Anterior cingulate cortex (tissue), 58 donors: Measurements from ENCODE around the gene ZFC3H1.
A peak's percentile ranks its signal among the peaks of the same experiment; 100 is the strongest.

Experiments used
- DNase-seq, 58 donors: peaks; one replicate each; lab custom pipeline; 2025; lab: John Stamatoyannopoulos, UW

Gene ZFC3H1

DNA sequence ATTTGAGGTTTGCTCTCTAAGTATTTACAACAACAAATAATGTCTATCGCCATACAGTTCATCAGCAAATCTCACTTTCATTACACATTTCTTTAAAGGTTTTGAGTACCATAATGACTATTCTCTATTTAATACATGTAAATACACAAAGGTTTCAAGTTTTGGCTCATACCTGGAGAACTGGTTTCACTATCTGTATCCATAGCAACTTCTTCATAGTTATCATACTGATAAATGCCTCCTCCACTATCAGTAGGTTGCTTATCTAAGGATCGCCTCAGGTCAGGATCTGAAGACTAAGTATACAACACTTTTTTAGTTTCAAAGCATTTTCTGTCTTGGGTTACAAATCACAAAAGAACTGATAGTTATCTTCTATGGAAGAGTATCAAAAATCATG, 21.4 kb downstream of the ZFC3H1 start:
- DNase-seq: no peak

DNA sequence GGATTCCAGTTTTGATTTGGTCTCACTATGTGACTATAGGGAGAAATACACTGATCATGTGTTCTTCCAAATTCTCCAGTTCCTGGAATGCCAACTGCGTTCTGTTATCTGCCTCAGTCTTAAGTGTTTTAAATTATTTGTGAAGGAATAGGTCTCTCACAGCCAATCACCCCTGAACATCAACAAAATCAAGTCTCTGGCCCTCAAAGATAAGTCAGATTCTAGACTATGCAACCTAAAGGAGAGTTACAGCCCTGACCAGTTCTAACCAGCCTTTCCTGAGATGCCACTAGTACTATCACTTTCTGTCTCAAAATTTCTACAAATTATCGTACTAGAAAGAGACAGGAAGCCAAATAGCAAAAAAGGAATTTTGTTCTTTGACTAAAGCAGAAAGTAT, 22.3 kb downstream of the ZFC3H1 start:
- no peak for DNase-seq

DNA sequence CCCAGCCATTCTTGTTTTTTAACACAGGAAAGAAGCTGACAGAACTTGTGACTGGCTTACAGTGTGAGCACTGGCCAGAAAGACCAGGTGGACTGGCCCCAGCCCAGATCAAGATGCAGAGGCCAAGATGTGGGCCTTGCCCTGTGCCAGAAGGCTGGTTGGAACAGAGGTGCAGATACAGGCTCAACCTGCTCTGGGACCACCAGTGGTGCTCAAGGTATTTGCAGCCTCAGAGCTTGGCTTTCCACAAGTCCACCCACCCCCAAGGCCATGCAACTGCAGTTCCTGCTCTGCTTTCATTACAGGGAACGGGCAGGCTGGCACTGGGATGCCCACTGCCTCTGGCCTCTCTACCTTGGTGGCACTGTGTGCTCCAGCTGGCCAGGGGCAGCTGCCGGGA, 23.3 kb downstream of the ZFC3H1 start:
- no peak for DNase-seq

DNA sequence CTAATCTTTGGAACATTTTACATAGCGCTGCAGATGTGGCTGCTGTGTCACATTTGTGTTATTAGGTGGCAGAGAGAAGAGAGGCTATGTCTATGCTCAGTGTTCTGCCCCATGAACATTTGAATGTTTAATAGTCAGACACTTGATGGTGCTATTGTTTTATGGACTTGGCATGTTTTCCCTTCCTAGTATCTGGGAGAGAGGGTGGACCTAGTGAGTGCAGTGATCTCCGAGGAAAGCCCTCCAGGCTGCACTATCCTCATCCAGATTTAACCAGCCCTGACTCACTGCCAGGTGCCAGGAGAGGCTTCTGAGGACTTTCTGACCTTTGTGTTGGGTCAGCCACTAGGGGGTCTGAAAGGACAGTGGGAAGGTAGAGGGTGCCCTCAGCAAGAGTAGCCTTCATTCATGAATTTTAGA, 24.3 kb downstream of the ZFC3H1 start:
- DNase-seq: no peak

DNA sequence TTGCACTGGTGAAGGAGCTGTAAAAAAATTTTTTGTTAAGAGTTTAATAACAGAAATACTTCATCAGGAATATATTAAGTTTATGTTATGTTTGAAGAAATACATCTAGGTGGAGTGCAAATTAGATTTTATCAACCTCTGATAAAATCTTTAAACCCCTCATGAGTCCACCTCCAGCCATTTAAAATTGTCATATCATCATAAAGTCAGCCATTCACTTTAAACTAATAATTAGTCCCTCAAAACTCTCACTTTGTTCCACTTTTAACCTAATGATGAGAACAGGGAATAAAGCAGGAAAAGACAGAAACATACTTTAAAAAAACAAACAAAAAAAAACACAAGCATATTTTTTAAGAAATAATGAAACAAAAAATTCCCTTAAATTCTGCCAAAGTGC, 25.1 kb downstream of the ZFC3H1 start:
- DNase-seq: no peak

DNA sequence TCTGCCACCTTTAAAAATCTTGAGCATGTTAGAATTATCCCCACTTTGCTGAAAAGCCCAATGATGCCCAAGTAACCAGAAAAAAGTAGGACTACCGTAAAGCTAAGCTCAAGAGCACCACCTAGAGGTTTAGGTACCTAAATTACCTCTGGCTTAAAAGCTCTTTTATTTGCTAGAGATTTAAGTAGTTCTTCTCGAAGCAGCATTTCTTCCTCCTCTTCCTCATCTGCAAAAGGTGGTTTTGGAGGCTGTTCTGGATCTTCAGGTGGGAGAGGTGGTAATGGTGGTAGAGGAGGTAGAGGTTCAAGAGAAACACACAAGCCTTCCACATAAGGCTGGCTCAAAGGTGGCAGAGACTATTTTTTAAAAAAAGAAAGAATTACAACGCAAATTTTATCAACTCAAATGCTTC, 26.9 kb downstream of the ZFC3H1 start:
- DNase-seq: peak in 2 of 58 donors; percentile 21 to 27

DNA sequence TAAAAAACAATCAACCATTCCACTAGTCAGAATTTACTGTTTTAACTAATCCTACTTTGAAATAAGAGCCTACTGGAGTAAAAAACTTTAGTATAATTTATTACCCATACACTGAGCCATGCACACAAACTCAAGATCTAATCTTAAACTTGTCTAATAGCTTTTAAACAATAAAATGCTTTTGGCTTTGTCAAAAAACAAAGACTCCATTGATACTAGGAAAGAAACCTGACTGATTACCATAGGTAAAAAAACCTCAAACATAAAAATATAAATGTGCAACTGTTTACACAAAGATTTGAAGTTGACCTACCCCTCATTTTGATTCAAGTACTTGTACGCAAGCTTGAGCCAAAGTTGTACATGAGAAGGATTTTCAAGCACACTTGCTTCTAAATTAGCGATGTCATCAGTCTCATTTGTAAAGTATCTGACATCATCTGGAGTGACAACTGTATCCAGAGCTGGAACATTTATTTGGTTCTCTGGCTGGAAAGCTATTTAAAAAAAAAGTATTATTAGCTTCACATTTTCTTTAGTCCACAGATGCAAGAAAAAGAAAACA, 36.1 kb downstream of the ZFC3H1 start:
- DNase-seq: no peak

DNA sequence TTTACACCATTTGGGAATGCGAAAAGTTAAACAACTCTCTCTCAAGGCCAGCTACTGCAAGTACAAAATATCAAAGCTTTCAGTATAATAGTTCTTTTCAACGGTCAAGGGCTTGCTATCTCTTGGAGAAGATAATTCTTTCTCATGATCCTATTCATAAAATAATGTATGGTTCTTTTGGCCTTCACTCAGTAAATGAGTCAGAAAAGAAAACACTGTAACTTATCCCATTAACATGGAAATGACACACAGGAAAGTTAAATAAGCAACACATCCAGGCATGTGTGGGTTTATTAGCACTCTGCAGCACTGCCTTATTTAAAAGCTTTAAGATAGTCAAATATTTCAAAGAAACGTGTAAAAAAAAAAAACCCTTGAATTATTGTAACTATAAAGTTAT, 36.9 kb downstream of the ZFC3H1 start:
- DNase-seq: no peak

DNA sequence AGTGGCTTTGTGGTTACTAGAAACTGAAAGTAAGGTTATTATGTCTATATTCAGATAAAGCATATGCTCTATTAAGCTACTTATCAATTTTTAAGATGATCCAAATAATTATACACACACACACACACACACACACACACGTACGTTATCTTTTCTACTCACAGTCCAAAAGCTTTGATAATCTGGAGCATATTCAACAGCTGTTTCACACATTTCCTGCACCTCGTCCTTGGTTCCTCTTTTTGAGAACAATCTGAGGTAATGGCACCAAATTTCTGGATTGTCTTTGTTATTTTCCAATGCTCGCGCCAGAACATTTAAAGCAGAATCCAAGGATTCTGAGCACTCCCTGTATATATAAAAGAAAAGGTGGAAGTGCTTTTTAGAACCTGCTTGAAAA, 37.5 kb downstream of the ZFC3H1 start:
- DNase-seq: no peak

DNA sequence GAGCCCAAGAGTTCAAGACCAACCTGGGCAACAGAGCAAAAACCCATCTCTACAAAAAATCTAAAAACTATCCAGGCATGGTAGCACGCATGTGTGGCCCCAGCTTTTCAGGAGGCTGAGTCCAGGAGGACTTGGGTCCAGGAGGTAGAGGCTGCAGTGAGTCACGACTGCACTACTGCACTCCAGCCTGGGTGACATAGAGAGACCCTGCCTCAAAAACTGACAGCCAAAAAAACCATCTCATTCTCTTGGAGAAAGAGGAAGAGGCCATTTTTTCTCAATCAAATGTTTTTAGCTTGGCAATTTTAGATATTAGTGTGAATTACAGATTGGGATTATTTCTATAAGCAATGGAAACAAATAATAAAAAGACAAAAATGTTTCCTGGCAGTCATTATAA, 38.2 kb downstream of the ZFC3H1 start:
- no peak for DNase-seq

DNA sequence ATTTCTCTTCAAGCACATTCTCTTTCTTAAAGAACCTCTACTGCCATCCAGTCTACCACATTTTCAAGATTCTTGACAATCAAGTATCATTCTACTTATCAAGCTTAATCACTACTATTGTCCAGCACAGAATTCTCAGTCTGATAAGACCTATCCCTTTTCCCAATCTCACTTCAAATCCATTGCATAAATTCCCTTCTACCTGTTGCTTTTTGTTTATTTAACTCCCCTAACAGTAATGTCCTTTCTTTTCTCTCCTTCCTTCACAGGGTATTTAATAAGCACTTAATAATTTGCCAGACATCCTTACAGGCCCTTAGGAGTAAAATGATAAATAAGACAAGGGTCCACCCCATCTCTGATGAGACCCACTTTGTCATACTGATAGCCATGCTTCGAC, 41.7 kb downstream of the ZFC3H1 start:
- no peak for DNase-seq

DNA sequence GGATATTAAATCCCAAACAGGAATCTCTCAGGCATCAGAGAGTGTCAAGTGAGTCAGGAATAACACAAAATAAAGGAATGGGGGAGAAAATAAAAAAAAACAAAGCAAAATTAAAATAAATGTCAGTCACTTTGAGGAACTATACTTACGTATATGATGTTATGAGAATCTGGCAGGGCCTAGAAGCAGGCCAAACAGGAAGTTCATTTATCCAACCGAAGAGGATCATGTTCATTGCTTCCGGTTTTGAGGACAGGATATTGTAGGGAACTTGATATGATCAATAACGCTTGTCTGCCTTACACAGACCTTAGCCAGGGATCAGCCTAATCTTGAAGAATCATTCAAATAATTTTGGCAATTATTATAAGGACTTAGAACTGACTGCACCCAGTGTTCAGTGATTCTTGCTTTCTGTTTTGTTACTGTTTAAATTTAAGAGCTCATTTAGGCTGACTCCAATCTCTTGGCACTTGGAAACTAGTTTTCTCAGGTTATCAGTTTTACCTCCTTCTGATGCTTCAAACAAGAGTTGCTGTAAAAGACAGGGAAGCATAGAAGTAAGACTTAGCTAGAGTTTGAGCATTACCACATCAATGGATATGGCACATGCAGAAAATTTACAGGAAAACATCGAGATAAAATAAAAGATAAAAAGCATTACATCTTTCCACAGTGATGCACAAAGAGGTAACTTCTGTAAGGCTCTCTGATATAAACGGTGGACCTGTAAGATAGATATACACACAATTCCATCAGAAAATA, 53.4 kb downstream of the ZFC3H1 start:
- no peak for DNase-seq

DNA sequence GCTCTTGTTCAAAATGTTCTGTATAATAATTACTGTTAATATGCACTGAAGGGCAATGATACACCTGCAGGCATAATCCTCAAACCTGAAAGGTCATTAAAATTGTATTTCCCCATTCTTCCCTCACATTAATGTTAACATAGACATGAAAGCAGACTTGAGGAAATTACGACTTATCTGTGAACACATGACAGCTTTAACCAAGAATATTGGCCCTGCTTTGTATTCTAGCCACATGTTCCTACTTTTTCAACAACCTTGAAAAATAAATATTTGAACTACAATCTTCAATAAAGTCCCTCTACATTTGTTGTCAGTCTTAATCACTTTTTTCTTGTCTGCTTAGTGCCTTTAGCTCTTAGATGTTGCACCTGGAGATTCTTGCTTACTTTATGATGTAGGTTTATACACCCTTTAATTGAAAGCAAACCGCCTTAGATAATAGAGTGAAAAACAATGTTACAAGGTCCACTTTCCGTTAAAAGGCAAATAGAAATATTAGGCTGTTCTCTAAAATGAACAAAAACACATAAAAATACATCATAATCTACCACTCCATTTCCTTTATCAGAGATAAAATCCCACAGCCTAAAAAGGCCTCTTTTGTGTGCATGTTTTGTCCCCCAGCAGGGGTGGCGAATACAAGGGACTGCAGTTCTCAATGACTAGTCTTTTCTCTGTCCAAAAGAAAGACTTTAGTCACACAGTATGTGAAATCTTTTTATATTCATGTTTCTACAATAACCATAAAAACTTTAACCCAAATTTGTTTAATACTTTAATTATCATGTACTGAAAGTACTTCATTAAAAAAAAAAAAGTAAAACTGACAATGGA, 55.9 kb downstream of the ZFC3H1 start:
- DNase-seq: peak in 12 of 58 donors; percentile 0 to 21 (median 4)

DNA sequence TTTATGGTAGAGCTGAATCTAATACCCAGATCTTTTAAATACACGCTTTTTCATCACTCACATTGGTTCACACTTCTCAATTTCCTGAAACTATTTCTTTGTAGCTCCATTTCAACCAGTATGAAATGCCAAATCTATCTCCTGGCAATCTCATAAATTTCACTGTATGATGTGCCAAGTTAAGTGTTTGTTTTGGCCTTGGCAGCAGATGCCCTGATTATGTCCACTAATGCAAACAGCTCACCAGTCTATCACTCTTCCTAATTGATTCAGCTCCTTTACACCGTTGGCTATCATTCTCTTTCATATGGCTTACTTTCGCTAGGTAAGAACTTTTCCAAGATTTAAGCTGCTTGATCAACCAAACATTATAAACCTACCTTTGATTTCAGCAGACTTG, 58.6 kb downstream of the ZFC3H1 start:
- no peak for DNase-seq

DNA sequence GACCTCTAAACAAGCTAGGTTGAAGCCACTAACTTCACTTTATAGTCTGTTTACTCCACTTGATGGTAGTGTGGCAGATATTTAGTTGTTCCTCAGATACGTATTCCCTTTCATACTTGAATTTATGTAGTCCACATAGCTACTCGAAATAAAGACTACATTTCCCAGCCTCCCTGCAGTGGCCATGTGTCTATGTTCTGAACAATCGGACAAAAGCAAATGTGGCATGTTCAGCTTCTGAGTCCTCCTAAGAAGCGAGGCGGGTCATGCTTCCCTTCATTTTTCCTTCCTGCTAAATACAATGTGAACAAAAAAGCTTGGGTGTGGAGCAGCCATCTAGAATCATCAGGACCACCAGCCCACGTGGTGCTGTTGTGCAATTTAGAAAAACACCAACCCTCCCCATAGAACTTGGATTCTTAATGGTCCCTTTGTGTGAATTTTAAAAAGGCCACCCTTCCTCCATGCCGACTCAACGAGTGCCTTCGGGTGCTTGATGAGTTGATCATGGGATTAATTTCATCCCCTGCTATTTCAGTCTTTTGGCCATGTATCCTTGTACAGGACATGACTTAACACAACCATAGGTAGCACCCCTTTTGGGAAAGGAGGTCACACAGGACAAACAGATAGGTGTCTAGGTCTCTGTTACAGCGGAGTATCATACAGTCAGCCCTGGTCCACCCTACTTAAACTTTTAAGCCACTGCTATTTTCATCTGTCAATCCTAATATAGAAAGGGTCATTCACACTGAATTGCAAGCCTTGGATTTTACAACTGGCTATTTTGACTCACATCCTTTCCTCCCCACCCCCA, 60.7 kb downstream of the ZFC3H1 start:
- peak in 2 of 58 donors; percentile 2 to 3 for DNase-seq

DNA sequence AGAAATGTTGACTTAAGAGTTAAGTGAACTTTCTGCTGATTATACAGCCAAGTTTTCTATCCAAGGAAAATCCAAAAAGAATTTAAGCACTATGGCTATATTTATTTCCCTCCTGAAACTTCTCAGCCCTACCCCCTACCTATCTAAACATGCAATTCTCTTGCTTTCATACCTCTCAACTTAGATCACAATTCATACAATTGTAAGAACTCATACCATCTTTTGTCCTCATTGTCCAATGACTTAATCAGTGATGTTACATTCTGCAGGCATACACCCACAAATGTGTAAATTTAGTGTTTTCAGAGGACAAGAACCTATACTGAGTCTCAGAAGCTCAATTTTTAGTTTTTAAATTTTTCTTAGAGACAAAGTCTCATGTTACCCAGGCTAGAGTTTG, 62.1 kb downstream of the ZFC3H1 start:
- no peak for DNase-seq

DNA sequence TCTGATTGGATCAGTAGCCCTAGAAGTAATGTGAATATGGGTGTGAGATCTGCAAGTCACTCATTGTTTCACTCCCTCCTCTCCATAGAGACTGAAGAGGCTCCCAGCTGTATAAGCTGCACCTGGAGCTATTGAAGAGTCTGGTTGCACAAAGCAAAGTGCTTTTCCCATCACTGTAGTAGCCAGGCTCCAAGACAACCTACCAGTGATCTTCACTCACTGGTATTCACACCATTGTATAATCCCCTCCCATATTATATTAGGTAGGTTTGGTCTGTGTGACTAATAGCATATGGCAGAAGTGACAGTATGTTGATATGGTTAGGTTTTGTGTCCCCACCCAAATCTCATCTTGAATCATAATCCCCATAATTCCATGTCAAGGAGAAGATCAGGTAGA, 64.4 kb downstream of the ZFC3H1 start:
- DNase-seq: no peak

DNA sequence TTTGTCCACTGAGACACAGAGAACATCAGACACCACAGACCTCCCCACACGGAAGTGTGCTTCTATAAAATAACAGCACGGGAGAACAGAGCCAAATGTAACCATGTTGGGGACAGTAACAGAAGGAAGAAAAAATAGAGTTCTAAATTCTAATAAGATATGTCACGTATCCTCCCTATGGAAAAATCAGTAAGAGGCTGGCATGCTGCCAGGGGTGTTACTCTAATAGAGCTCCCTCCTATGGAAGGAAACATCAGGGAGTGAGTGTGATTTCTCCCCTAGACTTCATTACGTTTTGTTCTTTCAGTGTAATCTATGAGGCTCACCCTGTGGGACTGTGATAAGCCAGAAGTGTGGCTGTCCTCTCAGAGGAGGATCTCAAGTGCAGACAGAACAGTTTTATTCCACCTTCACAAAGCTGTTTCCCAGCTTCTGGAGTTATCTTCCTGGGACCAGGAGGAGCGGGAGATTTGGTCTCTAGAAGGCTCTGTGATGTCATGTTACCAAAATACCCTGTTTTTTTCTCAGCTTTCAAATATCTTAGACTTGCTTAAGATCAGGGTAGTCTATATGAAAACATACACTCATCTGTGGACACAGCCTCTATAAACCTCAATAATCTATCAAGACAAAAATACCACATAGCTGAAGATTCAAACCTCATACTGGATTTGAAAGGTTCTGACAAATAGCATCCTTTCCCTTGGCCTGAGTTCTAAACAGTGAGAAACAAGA, 69.3 kb downstream of the ZFC3H1 start:
- DNase-seq: peak in 1 of 58 donors; percentile 14

DNA sequence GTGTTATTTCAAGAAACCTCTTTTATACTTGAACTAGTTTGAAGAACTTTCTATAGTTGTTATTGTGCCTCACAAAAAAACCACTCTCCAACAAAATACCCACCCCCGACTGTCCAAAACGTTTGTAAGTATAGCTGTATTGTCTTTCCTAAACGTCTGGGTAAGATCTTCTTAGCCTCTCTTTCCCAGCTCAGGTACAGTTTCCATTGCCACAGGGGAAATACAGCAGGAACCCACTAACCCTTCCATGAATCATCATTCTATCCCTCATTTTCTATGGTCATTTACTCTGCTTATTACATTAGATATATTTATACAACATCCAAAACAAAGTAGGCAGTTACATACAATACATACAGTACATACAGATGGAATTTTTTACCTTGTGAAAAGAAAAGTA, 70.8 kb downstream of the ZFC3H1 start:
- DNase-seq: no peak

DNA sequence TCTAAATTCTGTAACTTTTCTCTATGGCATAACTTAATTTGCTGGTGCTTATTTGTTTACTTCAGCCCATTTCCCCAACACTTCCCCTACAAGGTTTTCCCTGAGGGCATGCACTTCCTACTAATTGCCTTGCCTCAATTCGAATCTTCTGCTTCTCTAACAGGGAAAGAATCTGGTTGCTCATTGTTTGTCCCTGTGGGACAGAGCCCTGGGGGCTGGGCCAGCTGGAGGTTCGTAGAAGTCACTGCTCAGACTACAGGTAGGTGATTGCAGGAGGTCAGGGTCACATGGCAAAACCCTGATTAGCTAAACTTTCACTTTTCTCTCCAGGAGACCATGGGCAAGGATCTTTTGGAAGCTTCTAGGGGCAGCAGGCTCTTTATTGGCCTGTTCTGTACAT, 72.0 kb downstream of the ZFC3H1 start:
- DNase-seq: no peak
